22Rv1 (cell line): ENCODE data around the gene NAXD.

ENCODE experiments used
- ZFX ChIP-seq: fragments of 450-650 bp; IDR thresholded peaks from 2 replicates; pipeline ENCODE4 v1.6.1; 2017; ENCODE audit warnings: antibody characterized with exemption, borderline replicate concordance
- TF ChIP-seq, protein P1 (sequence below): fragments of 450-650 bp; IDR thresholded peaks from 2 replicates; pipeline ENCODE4 v1.5.1; 2017; ENCODE audit warnings: mild to moderate bottlenecking

DNA sequence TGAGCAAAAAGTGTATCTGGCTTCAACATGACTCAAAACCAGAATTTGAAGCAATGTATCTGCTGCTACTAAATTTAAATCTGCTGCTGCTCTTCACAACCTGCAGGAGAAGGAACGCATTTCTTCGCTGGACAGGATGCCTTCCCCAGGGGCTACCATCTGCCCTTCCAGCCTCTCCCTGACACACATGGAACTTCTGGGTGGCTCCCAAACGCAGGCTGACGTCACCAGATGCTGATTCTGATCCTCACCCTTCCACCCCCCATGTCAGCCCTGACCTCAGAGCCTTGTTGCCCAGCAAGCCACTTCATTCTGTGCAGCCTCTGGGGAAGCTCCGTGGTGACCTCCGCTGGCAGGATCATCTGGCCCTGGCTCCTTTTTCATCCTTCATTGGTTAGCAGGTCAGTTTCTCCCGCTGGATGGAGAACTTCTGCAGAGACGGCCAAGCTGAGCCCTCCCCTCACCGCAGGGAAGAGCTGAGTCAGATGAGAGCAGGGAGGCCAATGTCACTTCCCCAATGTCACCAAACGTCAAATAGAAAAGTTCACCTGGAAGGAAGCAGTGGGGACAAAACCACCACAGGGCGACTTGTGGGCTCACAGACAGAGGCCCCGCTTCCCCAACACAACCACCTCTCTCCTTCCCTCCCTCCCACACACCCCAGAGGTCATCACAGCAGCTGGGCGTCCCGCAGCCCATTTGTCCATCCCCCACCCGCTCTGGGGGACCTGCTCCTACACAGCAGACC lies 39.8 kb upstream of the NAXD start:
- TF ChIP-seq, protein P1, sequence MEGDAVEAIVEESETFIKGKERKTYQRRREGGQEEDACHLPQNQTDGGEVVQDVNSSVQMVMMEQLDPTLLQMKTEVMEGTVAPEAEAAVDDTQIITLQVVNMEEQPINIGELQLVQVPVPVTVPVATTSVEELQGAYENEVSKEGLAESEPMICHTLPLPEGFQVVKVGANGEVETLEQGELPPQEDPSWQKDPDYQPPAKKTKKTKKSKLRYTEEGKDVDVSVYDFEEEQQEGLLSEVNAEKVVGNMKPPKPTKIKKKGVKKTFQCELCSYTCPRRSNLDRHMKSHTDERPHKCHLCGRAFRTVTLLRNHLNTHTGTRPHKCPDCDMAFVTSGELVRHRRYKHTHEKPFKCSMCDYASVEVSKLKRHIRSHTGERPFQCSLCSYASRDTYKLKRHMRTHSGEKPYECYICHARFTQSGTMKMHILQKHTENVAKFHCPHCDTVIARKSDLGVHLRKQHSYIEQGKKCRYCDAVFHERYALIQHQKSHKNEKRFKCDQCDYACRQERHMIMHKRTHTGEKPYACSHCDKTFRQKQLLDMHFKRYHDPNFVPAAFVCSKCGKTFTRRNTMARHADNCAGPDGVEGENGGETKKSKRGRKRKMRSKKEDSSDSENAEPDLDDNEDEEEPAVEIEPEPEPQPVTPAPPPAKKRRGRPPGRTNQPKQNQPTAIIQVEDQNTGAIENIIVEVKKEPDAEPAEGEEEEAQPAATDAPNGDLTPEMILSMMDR: no peak
- TF ChIP-seq ZFX: no peak
